Measurements from ENCODE around the gene NR2C2. TPM values are rescaled to one million over a fixed set of nuclear protein-coding genes. Genes with fewer than 3 reads are reported as not detected.

The NR2C2 gene
- 37.1 and 39.7 TPM in 2 replicates for total RNA-seq

GRCh38 chr3:14947100-14947885 is at the start of gene NR2C2:
Gene NR2C2 (plus strand): TSS chr3:14947583. CDS start chr3:15003915, 56,332 bp downstream.

GRCh38 chr3:15064835-15065549 is 117.6 kb downstream of the NR2C2 start, which contains the start of gene MRPS25:
Gene MRPS25 (minus strand): TSS chr3:15065315. CDS start chr3:15065194, 121 bp downstream.

Other genes with a start within 250 kb of the NR2C2 start
- 11.7 and 19.5 TPM in 2 replicates for gene FGD5, start 128.6 kb upstream of the NR2C2 start, total RNA-seq
- gene MRPS25, start 117.7 kb downstream of the NR2C2 start, total RNA-seq, result 9.7 and 14.2 TPM in 2 replicates
- 32.1 and 32.9 TPM in 2 replicates for gene RBSN, start 151.6 kb downstream of the NR2C2 start, total RNA-seq